GM18907 (cell line): ENCODE measurements around the gene THOP1.

Experiments used
- ATAC-seq: cut with Tn5 transposase; IDR thresholded peaks from one replicate; pipeline ENCODE4 v1.9.1; 2021; ENCODE audit warnings: mild to moderate bottlenecking, moderate library complexity; ENCODE audit not compliant: unreplicated experiment

Gene THOP1

GRCh38 chr19:2761876-2762782 lies 23.2 kb upstream of the THOP1 start:
- no peak for ATAC-seq

GRCh38 chr19:2762783-2763496 lies 22.4 kb upstream of the THOP1 start:
- no peak for ATAC-seq

GRCh38 chr19:2763687-2764086 lies 21.6 kb upstream of the THOP1 start:
- ATAC-seq: no peak

- no peak for ATAC-seq
Measured at GRCh38 chr19:2764945-2765344, 20.4 kb upstream of the THOP1 start.

- ATAC-seq: no peak
Measured at GRCh38 chr19:2765376-2765775, 19.9 kb upstream of the THOP1 start.

GRCh38 chr19:2766594-2767372 lies 18.5 kb upstream of the THOP1 start:
- no peak for ATAC-seq

GRCh38 chr19:2767688-2768087 lies 17.6 kb upstream of the THOP1 start:
- ATAC-seq: no peak

GRCh38 chr19:2768365-2769132 lies 16.8 kb upstream of the THOP1 start:
- ATAC-seq: no peak

GRCh38 chr19:2769218-2769617 lies 16.1 kb upstream of the THOP1 start:
- no peak for ATAC-seq

- ATAC-seq: no peak
Measured at GRCh38 chr19:2770055-2771013, 15.0 kb upstream of the THOP1 start.

GRCh38 chr19:2771786-2772674 lies 13.3 kb upstream of the THOP1 start:
- no peak for ATAC-seq

- no peak for ATAC-seq
Measured at GRCh38 chr19:2774083-2774679, 11.1 kb upstream of the THOP1 start.

- no peak for ATAC-seq
Measured at GRCh38 chr19:2774953-2775555, 10.2 kb upstream of the THOP1 start.

- peak; percentile 51 for ATAC-seq
Measured at GRCh38 chr19:2775556-2776430, 9.5 kb upstream of the THOP1 start.

GRCh38 chr19:2777952-2778683 lies 7.2 kb upstream of the THOP1 start:
- ATAC-seq: no peak

- ATAC-seq: no peak
Measured at GRCh38 chr19:2779121-2779740, 6.1 kb upstream of the THOP1 start.
